NCI-H2029 (cell line): ENCODE measurements around the gene MTFR1L.

Source experiments
- DNase-seq: peaks from one replicate; lab custom pipeline; 2025; lab: John Stamatoyannopoulos, UW

Gene MTFR1L

GRCh38 chr1:25819491-25820246 lies at the start of gene MTFR1L:
MTFR1L (plus strand) TSS chr1:25819954; CDS start chr1:25823105, 3,151 bp downstream.
- DNase-seq: peak; percentile 82

DNA sequence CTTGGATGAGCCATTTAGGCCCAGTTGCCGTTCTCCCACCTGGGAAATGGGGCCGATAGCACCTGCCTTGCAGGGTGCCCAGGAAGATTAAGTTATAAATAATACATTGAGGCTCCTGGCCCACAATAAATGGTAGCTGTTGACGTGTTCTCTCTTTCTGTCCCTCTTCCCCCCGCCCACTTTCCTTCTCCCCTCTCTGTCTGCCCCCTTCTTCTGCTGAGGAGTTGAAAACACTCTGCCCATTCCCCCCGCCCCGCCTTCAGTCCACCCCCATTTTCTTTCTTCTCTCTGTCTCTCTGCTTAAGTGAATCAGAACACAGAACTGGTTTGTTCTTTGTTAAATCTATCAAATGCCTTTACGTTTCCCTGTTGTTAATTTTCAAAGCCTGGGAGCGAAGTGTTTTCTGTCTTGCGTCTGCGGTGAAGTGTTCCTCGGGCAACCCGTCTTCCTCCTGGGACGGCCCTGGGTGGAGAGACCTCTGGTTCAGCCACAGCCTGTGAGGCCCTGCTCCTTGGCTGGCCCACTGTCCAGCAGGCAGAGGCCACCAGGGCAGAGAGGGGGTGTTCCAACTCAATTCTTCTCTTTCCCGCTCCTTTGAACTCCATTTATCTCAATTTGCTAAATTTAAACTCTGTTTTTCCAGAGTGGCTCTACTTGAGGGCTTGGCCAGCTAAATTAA lies 49.1 kb upstream of the MTFR1L start:
- DNase-seq: no peak

DNA sequence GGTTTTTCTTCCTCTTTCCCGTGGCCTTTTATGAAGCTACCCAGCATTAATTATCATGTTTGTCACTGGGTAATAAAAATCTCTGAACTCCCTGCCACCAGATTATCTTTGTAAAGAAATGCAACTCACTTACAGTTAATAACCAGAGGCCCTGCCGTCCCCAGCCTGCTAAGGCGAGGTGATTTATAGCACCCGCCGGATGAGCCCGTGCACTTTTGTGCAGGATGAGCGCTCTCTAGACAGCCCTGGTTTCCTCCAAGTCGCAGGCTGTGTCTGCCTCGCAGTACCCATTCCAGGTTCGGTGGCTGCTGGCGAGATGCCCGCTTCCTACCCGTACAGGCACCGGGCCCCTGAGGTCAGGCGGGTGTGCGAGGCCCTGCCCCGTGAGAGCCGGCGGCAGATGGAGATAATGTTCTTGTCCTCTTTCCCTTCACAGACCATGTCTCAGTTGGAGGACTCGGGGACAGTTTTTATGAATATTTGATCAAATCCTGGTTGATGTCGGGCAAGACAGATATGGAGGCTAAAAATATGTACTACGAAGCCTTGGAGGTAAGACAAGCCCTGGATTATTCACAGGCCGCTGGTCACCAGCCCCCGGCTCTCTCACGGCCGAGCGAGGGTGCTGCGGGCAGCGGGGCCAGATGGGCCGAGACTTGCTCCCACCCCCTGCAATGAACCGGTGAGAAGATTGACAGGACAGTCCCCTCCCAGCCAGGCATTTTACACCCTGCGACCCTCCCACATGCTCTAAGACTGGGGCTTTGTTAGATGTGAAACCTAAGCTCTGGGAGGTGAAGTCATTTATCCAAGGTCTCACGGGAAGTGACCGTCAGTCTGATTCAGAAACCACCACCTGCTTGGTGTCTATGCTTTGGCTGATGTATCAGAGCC lies 48.3 kb upstream of the MTFR1L start:
- no peak for DNase-seq

DNA sequence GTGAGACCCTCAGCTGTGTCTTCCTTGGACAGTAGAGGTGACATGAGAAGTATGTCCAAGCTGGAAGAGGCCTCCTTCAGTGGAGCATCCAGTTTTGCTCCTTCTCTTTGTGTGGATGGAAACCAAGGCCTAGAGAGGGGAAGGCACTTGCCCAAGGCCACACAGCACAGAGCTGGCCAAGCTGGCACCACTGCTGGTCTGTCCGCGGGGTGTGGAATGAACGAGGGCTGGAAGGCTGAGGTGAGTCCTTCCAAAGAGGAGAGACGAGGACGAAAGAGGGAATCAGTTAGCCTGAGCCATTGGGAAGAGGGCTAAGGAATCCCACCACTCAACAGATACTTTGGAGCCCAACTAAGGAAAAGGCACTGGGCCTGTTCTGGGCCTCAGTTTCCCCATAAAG lies 47.6 kb upstream of the MTFR1L start:
- DNase-seq: no peak

DNA sequence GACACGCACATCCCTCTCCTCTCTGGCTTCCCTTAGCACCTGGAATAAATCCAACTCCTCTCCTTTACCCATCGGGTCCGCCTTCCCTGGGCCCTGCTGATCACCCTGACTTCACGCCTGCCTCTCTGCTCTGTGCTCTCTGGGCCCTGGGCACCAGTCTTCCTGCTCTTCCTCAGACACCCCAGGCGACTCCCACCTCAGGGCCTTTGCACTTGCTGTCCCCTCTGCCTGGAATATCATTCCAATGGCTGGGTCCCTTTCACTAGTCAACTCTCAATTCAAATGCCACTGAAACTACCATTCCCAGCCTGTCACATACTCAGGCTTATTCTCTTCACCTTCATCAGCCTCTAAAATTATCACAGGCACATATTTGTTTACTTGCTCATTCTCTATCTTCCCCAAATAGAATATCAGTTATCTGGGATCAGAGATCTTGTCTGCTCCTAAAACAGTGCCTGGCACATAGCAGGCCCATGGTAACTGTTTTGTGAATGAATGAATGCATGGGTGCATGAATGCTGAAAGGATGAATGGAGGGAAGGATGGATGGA lies 47.0 kb upstream of the MTFR1L start:
- DNase-seq: no peak

- DNase-seq: no peak
These were observed 46.2 kb upstream of the MTFR1L start for GRCh38 chr1:25773441-25774125.

DNA sequence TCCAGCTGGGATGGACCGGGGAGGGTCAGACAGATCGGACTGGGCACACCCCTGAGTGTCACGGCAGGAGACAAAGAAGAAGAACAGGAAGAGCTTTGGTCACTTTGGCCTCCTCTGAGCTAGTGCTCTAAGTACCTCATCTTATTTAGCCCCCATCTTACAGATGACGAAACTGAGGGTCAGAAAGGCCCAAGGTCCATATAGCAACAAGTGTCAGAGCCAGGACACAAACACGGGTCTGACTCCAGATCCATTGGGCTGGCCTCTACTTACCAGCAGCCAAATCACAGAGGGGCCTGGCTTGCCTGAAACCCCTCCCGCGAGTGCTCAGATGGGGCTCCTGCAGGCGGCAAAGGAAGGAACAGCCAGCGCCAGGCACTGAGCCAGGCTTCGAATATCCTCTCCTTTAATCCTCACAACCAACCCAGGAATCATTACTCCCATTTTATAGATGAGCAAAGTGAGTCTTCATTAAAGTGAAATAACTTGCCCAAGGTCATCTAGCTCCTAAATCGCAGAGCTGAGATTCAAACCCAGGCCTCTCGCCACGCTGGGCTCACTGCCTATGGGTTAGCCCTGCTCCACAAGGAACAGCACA lies 45.4 kb upstream of the MTFR1L start:
- DNase-seq: no peak

GRCh38 chr1:25774921-25775771 lies 44.6 kb upstream of the MTFR1L start:
- DNase-seq: no peak

DNA sequence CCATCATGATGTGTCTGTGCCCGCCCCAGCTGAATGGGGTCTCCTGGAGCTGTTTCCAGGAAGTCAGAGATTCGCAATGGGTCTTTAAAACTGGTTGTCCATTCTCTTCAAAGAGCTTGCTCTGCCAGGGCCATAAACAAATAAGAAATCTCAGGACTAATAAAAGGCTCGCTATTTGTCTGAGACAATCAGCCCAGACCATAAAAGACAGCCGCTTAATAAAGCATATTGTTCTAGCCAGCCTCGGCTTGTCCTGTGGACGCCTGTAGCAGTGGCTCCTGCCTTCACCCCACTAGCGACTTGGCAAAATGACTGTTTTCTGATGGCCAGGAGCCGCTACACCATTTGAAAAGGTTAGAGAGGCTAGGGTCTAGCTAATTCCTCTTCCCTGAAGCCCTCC lies 40.4 kb upstream of the MTFR1L start:
- DNase-seq: no peak

DNA sequence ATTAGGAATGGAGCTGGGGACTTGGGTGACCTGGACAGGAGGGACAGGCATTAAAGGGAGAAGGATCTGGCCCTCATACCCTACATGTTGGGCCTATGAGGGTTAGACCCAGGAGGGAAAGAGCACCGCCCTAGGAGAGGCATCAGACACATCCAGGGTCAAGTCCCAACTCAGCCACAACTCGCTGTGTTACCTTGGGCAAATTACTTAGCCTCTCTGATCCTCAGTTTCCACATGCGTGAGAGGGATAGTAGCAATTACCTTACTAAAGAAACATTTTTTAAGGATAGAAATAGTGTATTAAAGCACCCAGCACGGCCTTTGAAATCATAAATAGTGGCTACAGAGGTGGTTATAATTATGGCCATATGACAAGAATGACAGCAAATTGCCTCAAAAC lies 39.9 kb upstream of the MTFR1L start:
- no peak for DNase-seq

DNA sequence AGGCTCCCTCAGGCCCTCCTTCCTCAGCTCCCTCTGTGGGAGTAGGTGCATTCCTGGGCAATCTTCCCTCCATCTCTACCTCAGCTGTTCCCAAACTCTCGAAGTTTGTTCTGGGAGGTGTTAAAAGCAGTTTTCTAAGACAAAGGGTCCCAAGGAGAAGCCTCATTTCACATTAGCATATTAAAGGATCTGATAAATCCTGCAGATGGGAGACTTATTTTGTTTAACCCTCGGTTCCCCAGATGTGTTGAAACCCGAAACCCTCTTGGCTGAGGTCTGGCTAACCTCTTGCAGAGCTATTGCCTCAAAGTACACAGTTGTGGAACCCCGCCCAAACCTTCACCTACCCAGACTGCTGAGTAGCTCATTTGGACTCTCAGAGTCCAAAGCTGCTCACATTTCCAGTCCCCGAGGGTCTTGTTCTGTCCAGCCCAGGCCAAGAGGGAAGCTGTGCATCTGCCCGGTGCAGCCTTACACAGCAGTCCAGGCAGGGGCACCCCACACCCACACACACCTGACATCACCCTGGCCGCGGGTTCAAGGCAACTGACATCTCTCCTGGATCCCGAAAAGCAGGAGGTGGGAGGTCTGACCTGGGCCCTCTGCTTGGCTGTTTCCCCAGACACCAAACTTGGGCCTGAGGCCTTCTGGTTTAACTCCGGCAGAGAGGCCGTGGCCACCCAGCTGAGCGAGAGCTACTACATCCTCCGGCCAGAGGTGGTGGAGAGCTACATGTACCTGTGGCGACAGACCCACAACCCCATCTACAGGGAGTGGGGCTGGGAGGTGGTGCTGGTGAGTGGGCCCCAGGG lies 39.2 kb upstream of the MTFR1L start:
- DNase-seq: peak; percentile 38

GRCh38 chr1:25781130-25781433 lies 38.7 kb upstream of the MTFR1L start:
- DNase-seq: no peak

DNA sequence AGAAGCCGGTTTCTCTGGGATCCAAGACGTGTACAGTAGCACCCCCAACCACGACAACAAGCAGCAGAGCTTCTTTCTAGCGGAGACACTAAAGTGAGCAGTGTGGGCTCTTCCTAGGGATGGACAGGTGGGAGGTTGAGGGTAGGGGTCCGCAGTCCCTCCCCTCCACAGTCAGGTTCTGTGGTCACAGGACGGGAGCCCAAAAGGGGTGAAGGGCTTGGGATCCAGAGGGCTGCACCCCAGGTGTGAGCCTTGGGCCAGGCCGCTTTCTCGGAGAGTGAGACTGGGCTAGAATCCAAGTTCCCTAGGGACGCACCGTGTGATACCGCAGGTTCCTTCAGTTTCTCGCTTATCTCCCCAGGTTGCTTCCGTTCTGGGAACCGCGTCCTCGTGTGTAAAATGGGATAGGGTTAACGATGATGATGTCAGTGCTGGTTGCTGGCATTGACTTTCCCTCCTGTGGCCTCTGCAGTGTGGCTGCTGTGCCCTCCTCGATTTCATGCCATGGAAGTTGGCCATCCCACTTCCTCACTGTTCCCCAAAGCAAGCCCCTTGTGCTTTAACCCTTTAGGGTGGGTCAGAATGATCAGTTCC lies 37.0 kb upstream of the MTFR1L start:
- no peak for DNase-seq

DNA sequence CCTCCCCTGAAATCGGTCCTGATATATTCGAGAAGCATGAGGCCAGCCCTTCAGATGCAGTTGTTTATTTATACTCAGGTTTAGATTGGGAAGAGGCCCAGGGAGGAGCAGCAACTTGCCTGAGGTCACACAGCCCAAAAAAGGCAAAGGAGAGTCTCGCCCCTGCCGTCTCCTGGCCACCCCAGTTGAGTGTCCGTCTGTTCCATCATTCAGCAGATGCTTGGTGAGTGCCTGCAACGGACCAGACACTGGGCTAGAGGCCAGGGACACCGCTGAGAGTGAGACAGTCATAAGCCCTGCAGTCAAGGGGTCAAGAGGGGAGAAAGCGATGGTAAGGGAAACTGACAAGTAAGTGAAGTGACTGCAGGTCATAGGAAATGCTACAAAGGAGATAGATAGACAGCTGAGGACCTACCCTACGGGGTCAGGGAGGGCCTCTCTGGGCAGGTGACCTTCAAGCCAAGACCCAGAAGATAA lies 35.1 kb upstream of the MTFR1L start:
- no peak for DNase-seq

GRCh38 chr1:25785333-25786067 lies 34.3 kb upstream of the MTFR1L start:
- no peak for DNase-seq

GRCh38 chr1:25786887-25787759 lies 32.6 kb upstream of the MTFR1L start:
- no peak for DNase-seq

- no peak for DNase-seq
These were observed 32.0 kb upstream of the MTFR1L start for GRCh38 chr1:25787760-25788166.
